Activated CD8-positive, alpha-beta T cell treated with anti-CD3 and anti-CD28 coated beads for 36 hours (primary cell): ENCODE measurements around the gene TRIM65. TPM values are rescaled to one million over a fixed set of nuclear protein-coding genes. Genes with fewer than 3 reads are reported as not detected.

ENCODE experiments used
- ATAC-seq: fragments of 200-7000 bp; cut with Tn5 transposase; one replicate; pipeline ENCODE4 v1.10.0; 2021; ENCODE audit warnings: mild to moderate bottlenecking, moderate library complexity
- CTCF ChIA-PET: fragments of 350-600 bp; sonication (Branson Sonifier 250); formaldehyde crosslinking; loops from one replicate; lab custom pipeline; 2021; ENCODE audit warnings: antibody characterized with exemption; lab: Charles Lee
- POLR2A ChIA-PET: fragments of 350-600 bp; sonication (Branson Sonifier 250); formaldehyde crosslinking; loops from one replicate; lab custom pipeline; 2021; ENCODE audit warnings: antibody characterized with exemption; lab: Charles Lee
- DNase-seq: peaks from one replicate; pipeline ENCODE4 v3.0.0-alpha.2; 2020
- H3K27ac Mint-ChIP-seq: one replicate; pipeline ENCODE4 v1.8.0; 2021; ENCODE audit warnings: mild to moderate bottlenecking, mixed read lengths
- H3K27me3 Mint-ChIP-seq: one replicate; pipeline ENCODE4 v1.8.0; 2021; ENCODE audit warnings: mixed read lengths
- H3K36me3 Mint-ChIP-seq: one replicate; pipeline ENCODE4 v1.8.0; 2021; ENCODE audit warnings: low read depth, mixed read lengths
- H3K4me1 Mint-ChIP-seq: one replicate; pipeline ENCODE4 v1.8.0; 2021; ENCODE audit warnings: low read depth, mixed read lengths
- H3K4me3 Mint-ChIP-seq: one replicate; pipeline ENCODE4 v1.8.0; 2021; ENCODE audit warnings: mild to moderate bottlenecking, moderate library complexity, mixed read lengths
- H3K9me3 Mint-ChIP-seq: one replicate; pipeline ENCODE4 v1.8.0; 2021; ENCODE audit warnings: mixed read lengths
- intact Hi-C: fragments of 100-400 bp; cut with micrococcal nuclease; formaldehyde crosslinking; loops from one replicate; pipeline ENCODE4 v1.10.0; 2022
- total RNA-seq, 2 experiments: library from RNA; stranded (reverse); gene quantifications; one replicate each; pipeline ENCODE4 v1.2.3, GENCODE V29; 2021
- TF ChIP-seq, protein P1 (sequence below): fragments of 200-600 bp; IDR thresholded peaks from one replicate; pipeline ENCODE4 v1.8.0; 2022; ENCODE audit warnings: antibody characterized with exemption, mild to moderate bottlenecking

The TRIM65 gene
- total RNA-seq, 2 experiments from 2014 or later, result 37.1 to 42.2 TPM

DNA sequence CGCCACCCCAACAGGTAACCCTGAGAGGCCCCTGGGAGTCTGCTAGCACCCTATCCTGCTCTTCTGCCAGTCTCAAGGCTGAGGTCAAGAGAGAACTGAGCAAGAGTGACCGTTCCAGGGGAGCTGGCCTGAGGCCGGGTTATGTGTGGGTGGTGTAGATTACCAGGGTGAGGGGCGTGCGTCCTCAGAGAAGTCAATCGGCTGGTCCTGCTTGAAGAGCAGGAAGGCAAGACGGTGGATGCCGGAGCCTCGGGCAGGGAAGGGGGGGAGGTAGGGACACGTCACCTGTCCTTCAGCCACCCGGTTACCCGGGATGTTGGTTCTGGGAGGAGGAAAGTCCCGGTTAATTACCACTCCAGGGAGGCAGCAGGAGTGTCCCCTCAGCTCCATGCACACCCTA lies 2.6 kb upstream of the TRIM65 start:
- ChIA-PET POLR2A (interaction anchor here (0.7 to 9.5 kb wide), 5 partner anchors 9 to 84 kb away, joined by 3 to 100 read pairs (median 3); partner anchors contain the start of genes ACOX1 and TRIM47), CTCF (interaction anchor here (1.1 kb wide), 1 partner anchor 41 kb away, joined by 3 read pairs; no protein-coding TSS in a partner anchor)
- no peaks in the 10 kb centered on the region for H3K9me3 Mint-ChIP-seq
- no peaks in the 10 kb centered on the region for H3K27me3 Mint-ChIP-seq
- no peak overlapping the region for H3K27ac Mint-ChIP-seq
- TF ChIP-seq, protein P1, sequence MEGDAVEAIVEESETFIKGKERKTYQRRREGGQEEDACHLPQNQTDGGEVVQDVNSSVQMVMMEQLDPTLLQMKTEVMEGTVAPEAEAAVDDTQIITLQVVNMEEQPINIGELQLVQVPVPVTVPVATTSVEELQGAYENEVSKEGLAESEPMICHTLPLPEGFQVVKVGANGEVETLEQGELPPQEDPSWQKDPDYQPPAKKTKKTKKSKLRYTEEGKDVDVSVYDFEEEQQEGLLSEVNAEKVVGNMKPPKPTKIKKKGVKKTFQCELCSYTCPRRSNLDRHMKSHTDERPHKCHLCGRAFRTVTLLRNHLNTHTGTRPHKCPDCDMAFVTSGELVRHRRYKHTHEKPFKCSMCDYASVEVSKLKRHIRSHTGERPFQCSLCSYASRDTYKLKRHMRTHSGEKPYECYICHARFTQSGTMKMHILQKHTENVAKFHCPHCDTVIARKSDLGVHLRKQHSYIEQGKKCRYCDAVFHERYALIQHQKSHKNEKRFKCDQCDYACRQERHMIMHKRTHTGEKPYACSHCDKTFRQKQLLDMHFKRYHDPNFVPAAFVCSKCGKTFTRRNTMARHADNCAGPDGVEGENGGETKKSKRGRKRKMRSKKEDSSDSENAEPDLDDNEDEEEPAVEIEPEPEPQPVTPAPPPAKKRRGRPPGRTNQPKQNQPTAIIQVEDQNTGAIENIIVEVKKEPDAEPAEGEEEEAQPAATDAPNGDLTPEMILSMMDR, result no peak
- peaks cover 32% of the 10 kb centered on the region for H3K36me3 Mint-ChIP-seq
- no peak for DNase-seq
- H3K4me1 Mint-ChIP-seq, result peaks cover 21% of the 10 kb centered on the region
- H3K4me3 Mint-ChIP-seq, result no peak overlapping the region
- intact Hi-C loops, result no loop called here
- no peak for ATAC-seq

DNA sequence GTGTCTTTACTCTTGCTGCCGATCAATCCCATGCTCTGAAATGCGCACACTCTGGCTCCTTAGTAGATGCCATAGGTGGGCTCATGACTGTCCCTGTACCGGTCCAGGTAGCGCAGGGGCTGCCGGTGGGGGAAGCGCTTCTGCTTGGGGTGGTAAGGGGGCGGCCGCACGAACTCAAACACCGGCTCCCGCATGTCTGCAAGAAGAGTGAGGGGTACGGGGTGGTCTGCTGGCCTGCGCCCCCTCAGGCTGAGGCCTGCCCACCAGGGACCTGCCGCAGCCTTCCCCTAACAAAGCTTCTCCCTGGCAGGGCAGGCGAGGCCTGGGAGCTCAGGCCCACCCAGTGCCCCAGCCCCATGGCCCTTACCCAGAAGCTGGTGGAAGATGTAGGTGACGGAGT lies 2.0 kb upstream of the TRIM65 start:
- H3K9me3 Mint-ChIP-seq, result no peaks in the 10 kb centered on the region
- POLR2A ChIA-PET, result interaction anchor here (0.5 to 9.5 kb wide), 6 partner anchors 9 to 154 kb away, joined by 3 to 100 read pairs (median 4); partner anchors contain the start of genes ACOX1 and TRIM47
- no peak overlapping the region for H3K4me3 Mint-ChIP-seq
- peaks cover 32% of the 10 kb centered on the region for H3K36me3 Mint-ChIP-seq
- ATAC-seq (no peak), DNase-seq (no peak)
- H3K27me3 Mint-ChIP-seq, result no peaks in the 10 kb centered on the region
- TF ChIP-seq, protein P1, result no peak
- H3K4me1 Mint-ChIP-seq, result peaks cover 26% of the 10 kb centered on the region
- CTCF ChIA-PET, result interaction anchor here (1.0 to 9.8 kb wide), 2 partner anchors 22 to 56 kb away, joined by 3 to 78 read pairs; partner anchors contain the start of gene TRIM47
- intact Hi-C loops, result no loop called here
- H3K27ac Mint-ChIP-seq, result no peak overlapping the region

DNA sequence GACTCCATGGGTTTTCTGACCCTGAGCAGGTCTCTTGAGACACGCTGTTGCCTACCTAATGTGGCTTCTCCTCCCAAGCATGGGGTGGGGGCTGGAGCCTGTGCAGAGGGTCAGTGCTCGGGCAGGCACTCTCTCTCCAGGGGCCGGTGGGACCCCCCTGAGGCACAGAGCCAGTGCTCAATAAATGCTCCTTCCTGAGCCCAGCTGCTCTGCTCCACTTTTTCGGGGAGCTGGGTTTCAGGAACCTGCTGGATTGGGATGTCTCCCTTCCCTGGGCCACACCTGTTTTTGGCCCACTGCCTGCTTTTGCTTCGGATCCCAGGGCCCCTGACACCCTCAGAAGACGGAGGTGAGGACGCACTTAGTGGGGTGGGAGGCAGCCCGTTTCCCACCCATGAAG lies 1.3 kb upstream of the TRIM65 start:
- ATAC-seq (no peak), DNase-seq (no peak)
- H3K36me3 Mint-ChIP-seq, result peaks cover 32% of the 10 kb centered on the region
- ChIA-PET CTCF (interaction anchor here (1.0 to 9.8 kb wide), 3 partner anchors 21 to 108 kb away, joined by 3 to 78 read pairs (median 3); partner anchors contain the start of gene TRIM47), POLR2A (interaction anchor here (0.8 to 9.5 kb wide), 6 partner anchors 8 to 155 kb away, joined by 3 to 100 read pairs (median 3); partner anchors contain the start of gene TRIM47)
- H3K4me3 Mint-ChIP-seq, result peak overlapping the region; percentile 87
- TF ChIP-seq, protein P1, result no peak
- intact Hi-C loops, result no loop called here
- H3K9me3 Mint-ChIP-seq, result no peaks in the 10 kb centered on the region
- no peaks in the 10 kb centered on the region for H3K27me3 Mint-ChIP-seq
- H3K27ac Mint-ChIP-seq, result no peak overlapping the region
- H3K4me1 Mint-ChIP-seq, result peaks cover 24% of the 10 kb centered on the region

DNA sequence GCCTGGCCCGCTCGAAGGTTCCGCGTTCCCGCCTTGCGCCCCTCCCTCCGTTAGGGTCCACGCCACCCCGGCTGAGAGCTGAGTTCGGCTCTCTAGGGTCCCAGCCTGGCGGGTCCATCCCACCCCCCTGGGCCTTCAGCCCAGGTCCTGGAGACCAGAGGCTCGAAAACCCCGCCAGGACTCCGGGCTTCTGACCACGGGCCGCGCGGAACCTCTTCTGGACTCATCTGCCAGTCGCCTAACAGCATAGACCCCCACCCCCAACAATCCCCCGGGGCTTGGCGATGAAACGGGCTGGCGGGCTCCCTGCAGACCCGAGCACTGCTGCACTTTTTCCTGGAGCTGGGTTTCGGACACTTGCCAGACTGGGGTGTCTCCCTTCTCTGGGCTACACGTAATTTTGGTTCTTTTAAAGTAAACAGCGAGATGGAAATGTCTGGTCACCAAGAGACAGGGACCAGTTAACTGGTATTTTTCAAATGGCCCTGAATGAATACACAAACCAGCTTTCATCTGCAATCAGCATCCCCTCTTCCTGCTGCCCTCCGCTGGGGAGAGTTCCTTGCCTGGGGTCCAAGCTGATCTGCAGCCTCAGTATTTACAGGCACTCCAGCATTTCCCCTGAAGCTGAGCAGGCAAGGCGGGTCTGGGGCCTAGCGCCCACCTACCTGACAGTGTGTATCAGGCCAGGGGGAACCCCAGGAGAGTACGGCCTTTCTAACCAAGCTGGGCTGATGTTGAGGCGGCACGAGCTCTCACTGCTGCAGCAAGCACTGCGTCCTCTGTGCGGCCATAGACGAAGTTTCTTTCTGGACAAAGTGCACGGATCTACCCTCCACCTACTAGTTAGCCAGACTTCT lies 639 bp upstream of the TRIM65 start:
- CTCF ChIA-PET, result interaction anchor here (1.0 to 9.8 kb wide), 8 partner anchors 10 to 132 kb away, joined by 3 to 78 read pairs (median 3); partner anchors contain the start of genes GALK1 and TRIM47
- POLR2A ChIA-PET, result interaction anchor here (0.8 to 9.5 kb wide), 11 partner anchors 7 to 183 kb away, joined by 3 to 100 read pairs (median 4); partner anchors contain the start of genes MRPL38 and TRIM47
- H3K4me3 Mint-ChIP-seq, result peak overlapping the region; percentile 87
- TF ChIP-seq, protein P1, result no peak
- no peaks in the 10 kb centered on the region for H3K27me3 Mint-ChIP-seq
- no peak for DNase-seq
- peaks cover 32% of the 10 kb centered on the region for H3K36me3 Mint-ChIP-seq
- H3K9me3 Mint-ChIP-seq, result no peaks in the 10 kb centered on the region
- intact Hi-C loops, result no loop called here
- ATAC-seq, result no peak
- H3K4me1 Mint-ChIP-seq, result peaks cover 23% of the 10 kb centered on the region
- H3K27ac Mint-ChIP-seq, result peak overlapping the region; percentile 77
